Kidney (tissue), 14 donors: ENCODE measurements around the gene USB1. TPM values are rescaled to one million over a fixed set of nuclear protein-coding genes. Genes with fewer than 3 reads are reported as not detected.

Experiments
- DNase-seq, 5 donors: peaks; one replicate each; pipeline ENCODE4 v3.0.0-alpha.2; 2013 to 2020
- FAIRE-seq: peaks from 2 replicates; lab custom pipeline; 2012; peaks lifted over from hg19 to GRCh38; lab: Jason Lieb, UNC
- H3K27ac ChIP-seq, 2 donors: one replicate each; pipeline ENCODE4 v1.7.0; 2013; ENCODE audit warnings: low read depth in 2 of 2, low read length in 2 of 2, inconsistent platforms in 1 of 2
- H3K27me3 ChIP-seq: one replicate; pipeline ENCODE4 v1.7.1; 2013; ENCODE audit warnings: low read length, inconsistent platforms; ENCODE audit not compliant: control insufficient read depth, insufficient read depth
- H3K36me3 ChIP-seq, 3 donors: one replicate each; pipeline versions ENCODE4 v1.7.0 to v1.7.1; 2013; ENCODE audit warnings: low read length in 3 of 3, control low read depth in 1 of 3, inconsistent platforms in 1 of 3; ENCODE audit not compliant: insufficient read depth in 3 of 3, control insufficient read depth in 2 of 3
- H3K4me1 ChIP-seq, 3 donors: one replicate each; pipeline versions ENCODE4 v1.7.0 to v1.7.1; 2013; ENCODE audit warnings: low read length in 3 of 3, inconsistent platforms in 1 of 3, low read depth in 1 of 3; ENCODE audit not compliant: control insufficient read depth in 2 of 3, insufficient read depth in 2 of 3
- H3K4me3 ChIP-seq, 3 donors: one replicate each; pipeline versions ENCODE4 v1.7.0 to v1.8.1; 2013; ENCODE audit warnings: low read length in 3 of 3, control low read depth in 1 of 3, inconsistent platforms in 1 of 3
- H3K9ac ChIP-seq, 3 donors: one replicate each; pipeline versions ENCODE4 v1.7.0 to v1.7.1; 2013; ENCODE audit warnings: low read length in 3 of 3, control low read depth in 1 of 3, inconsistent platforms in 1 of 3
- H3K9me3 ChIP-seq, 3 donors: one replicate each; pipeline versions ENCODE4 v1.7.0 to v1.7.1; 2013; ENCODE audit warnings: low read length in 3 of 3, control low read depth in 1 of 3, inconsistent platforms in 1 of 3; ENCODE audit not compliant: control insufficient read depth in 2 of 3, insufficient read depth in 1 of 3
- intact Hi-C: fragments of 100-400 bp; cut with DNase I; formaldehyde crosslinking; loops from one replicate; pipeline ENCODE4 v1.11.1; 2022
- polyA plus RNA-seq: library from polyadenylated mRNA; stranded (reverse); fragments of 350-450 nt; fragmentation: Illumina TruSeq; extraction: RNeasy Lipid Tissue Mini Kit (QIAGEN cat#74804); gene quantifications from one replicate; pipeline ENCODE4 v1.2.3, GENCODE V29; 2014; ENCODE audit warnings: low read depth, low replicate concordance; ENCODE audit not compliant: insufficient read depth
- total RNA-seq: library from RNA; stranded (reverse); fragmentation: NEBNext Ultra II Directional; extraction: Animal tissue kit (Norgen Biotek cat#: 25700); gene quantifications from one replicate; pipeline ENCODE4 v1.2.1, GENCODE V29; 2021
- TF ChIP-seq, protein P1 (sequence below): IDR thresholded peaks from 3 replicates; pipeline ENCODE4 v1.5.1; 2012; ENCODE audit warnings: mild to moderate bottlenecking, moderate library complexity, borderline replicate concordance; ENCODE audit not compliant: insufficient read depth; ENCODE audit errors: extremely low read depth
- donor health status: control.
- donor health status: control.
- donor health status: control.
- donor health status: control.
- donor health status: control.
- donor health status: DM: yes; HTN: yes; CAD: no.
- donor health status: Normal renal cell carcinoma (clear cell type).

USB1 gene
- total and polyA plus RNA-seq, 2 donors from 2014 or later: 18.3 to 32.8 TPM

DNA sequence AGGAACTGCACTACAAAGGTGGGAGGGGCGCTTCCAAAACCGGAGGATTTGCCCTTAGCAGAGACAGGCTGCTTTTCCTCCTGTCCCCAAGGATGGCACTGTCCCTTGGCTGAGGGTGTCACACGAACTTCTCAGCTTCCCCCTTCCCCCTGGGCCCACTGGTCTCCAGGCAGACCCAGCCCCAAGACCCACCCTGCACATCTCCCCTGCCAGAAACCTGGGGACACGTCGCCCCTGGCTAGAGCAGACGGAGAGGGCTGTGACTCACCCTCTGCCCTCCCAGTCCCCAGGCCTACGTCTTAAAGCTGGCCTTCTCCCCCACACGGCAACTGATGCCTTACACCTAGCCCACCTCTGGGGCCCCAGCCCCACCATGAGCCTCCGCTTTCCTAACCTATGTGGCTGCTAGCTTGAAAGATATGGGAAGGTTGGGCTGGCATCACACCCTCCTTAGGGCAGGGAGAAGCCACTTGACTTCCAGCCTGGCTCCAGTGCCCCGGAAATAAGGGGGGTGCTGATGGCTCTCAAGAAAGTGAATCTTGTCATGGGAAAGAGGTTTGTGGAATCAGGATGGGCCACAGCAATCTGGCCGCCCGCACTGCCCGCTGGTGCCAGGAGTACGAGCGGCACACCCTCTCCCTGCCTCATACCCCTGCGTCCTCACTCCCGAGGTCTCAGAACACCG, 5.3 kb upstream of the USB1 start:
- Histone ChIP-seq H3K36me3 (peaks cover 0 to 13% (median 5%) of the 10 kb centered on the region in 3 donors), H3K9ac (no peak overlapping the region), H3K4me1 (peaks cover 3 to 27% (median 5%) of the 10 kb centered on the region in 3 donors), H3K9me3 (no peaks in the 10 kb centered on the region), H3K27ac (no peak overlapping the region), H3K4me3 (no peak overlapping the region), H3K27me3 (no peaks in the 10 kb centered on the region)
- no peak for DNase-seq
- intact Hi-C loops: loop anchor here (5.0 to 10.0 kb wide), 2 partner anchors 94 to 231 kb away; no protein-coding TSS in a partner anchor
- FAIRE-seq: no peak
- TF ChIP-seq, protein P1, sequence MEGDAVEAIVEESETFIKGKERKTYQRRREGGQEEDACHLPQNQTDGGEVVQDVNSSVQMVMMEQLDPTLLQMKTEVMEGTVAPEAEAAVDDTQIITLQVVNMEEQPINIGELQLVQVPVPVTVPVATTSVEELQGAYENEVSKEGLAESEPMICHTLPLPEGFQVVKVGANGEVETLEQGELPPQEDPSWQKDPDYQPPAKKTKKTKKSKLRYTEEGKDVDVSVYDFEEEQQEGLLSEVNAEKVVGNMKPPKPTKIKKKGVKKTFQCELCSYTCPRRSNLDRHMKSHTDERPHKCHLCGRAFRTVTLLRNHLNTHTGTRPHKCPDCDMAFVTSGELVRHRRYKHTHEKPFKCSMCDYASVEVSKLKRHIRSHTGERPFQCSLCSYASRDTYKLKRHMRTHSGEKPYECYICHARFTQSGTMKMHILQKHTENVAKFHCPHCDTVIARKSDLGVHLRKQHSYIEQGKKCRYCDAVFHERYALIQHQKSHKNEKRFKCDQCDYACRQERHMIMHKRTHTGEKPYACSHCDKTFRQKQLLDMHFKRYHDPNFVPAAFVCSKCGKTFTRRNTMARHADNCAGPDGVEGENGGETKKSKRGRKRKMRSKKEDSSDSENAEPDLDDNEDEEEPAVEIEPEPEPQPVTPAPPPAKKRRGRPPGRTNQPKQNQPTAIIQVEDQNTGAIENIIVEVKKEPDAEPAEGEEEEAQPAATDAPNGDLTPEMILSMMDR: no peak

DNA sequence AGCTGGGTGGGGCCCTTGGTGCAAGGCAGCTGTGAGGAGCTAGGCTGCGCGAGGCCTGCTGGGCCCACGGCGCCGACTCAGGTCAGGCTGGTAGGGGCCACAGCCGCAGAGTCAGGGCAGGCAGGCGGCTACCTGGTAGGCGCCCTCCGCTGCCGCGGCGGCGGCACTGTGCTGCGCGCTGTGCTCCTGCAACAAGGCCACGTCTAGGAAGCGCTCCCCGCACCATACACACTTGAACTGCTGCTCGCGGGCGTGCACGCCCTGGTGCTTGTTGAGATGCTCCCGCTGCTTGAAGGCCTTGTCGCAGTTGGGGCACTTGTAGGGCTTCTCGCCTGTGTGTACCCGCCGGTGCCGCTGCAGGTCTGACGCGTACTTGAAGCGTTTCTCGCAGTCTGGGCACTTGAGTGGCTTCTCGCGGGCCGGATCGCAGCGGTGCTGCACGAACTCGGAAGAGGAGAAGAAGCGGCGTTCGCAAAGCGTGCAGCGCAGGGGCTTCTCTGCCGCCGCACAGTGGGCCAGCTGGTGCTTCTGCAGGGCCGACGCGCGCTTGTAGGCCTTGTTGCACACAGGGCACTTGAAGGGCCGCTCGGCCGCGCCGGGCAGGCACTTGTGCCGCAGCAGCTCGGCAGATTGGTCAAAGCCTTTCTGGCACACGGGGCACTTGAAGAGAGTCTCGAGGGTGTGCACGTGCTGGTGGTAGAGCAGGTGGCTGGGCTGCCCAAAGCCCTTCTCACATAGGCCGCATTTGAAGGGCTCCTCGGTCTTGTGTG, 4.6 kb upstream of the USB1 start:
- no peaks in the 10 kb centered on the region for H3K27me3 ChIP-seq
- TF ChIP-seq, protein P1: no peak
- H3K4me3 ChIP-seq: no peak overlapping the region
- H3K27ac ChIP-seq: no peak overlapping the region
- peaks cover 3 to 27% (median 5%) of the 10 kb centered on the region in 3 donors for H3K4me1 ChIP-seq
- intact Hi-C loops: loop anchor here (5.0 to 10.0 kb wide), 2 partner anchors 94 to 232 kb away; no protein-coding TSS in a partner anchor
- FAIRE-seq (no peak), DNase-seq (peak in 2 of 5 donors; percentile 34 to 58)
- no peak overlapping the region for H3K9ac ChIP-seq
- no peaks in the 10 kb centered on the region for H3K9me3 ChIP-seq
- peaks cover 0 to 13% (median 5%) of the 10 kb centered on the region in 3 donors for H3K36me3 ChIP-seq

DNA sequence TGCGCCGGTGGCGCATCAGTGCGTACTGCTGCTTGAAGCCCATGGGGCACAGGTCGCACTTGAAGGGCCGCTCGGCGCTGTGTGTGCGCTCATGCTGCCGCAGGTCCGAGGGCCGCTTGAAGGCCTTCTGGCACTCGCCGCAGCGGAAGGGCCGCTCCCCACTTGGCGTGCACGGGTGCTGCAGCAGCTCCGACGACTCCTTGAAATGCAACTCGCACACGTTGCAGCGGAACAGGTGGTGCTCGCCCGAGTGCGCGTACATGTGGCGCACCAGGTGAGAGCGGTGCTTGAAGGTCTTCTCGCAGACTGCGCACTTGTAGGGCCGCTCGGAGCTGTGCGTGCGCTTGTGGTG, 4.1 kb upstream of the USB1 start:
- FAIRE-seq (no peak), DNase-seq (no peak)
- Histone ChIP-seq H3K9me3 (no peaks in the 10 kb centered on the region), H3K9ac (no peak overlapping the region), H3K4me1 (peaks cover 3 to 32% (median 5%) of the 10 kb centered on the region in 3 donors), H3K36me3 (peaks cover 0 to 13% (median 5%) of the 10 kb centered on the region in 3 donors), H3K27ac (no peak overlapping the region), H3K27me3 (no peaks in the 10 kb centered on the region), H3K4me3 (no peak overlapping the region)
- TF ChIP-seq, protein P1: no peak
- intact Hi-C loops: loop anchor here (5.0 to 10.0 kb wide), 2 partner anchors 95 to 232 kb away; no protein-coding TSS in a partner anchor
